Common myeloid progenitor, CD34-positive (primary cell): ENCODE results near the gene PRSS56.

Source experiments
- CTCF ChIA-PET: fragments of 350-600 bp; sonication (Branson Sonifier 250); formaldehyde crosslinking; loops from one replicate; lab custom pipeline; 2021; ENCODE audit warnings: antibody characterized with exemption; lab: Charles Lee
- POLR2A ChIA-PET: fragments of 350-600 bp; sonication (Branson Sonifier 250); formaldehyde crosslinking; loops from one replicate; lab custom pipeline; 2021; ENCODE audit warnings: antibody characterized with exemption; lab: Charles Lee
- DNase-seq, 3 donors: peaks; one replicate each; pipeline versions ENCODE4 v3.0.0 to v3.0.0-alpha.2; 2013
- H3K27ac ChIP-seq, 2 experiments: 1 replicate in 1 of 2; 2 replicates in 1 of 2; pipeline ENCODE4 v1.7.0; 2013; ENCODE audit warnings: inconsistent platforms in 2 of 2, low read length in 2 of 2, mild to moderate bottlenecking in 2 of 2, low read depth in 1 of 2, moderate library complexity in 1 of 2; ENCODE audit not compliant: severe bottlenecking in 2 of 2, insufficient read depth in 1 of 2, poor library complexity in 1 of 2
- H3K27me3 ChIP-seq, 5 experiments: replicated peaks in 2 of 5; 1 replicate in 3 of 5; 2 replicates in 2 of 5; pipeline versions ENCODE4 v1.6.1 to v1.7.0; 2013; ENCODE audit warnings: low read length in 4 of 5, mild to moderate bottlenecking in 2 of 5, moderate library complexity in 2 of 5, inconsistent platforms in 1 of 5; ENCODE audit not compliant: insufficient read depth in 5 of 5, control insufficient read depth in 4 of 5
- H3K36me3 ChIP-seq, 4 experiments: 1 replicate in 2 of 4; 2 replicates in 2 of 4; pipeline versions ENCODE4 v1.6.1 to v1.7.0; 2013; ENCODE audit warnings: low read length in 3 of 4, control low read depth in 1 of 4, mild to moderate bottlenecking in 1 of 4; ENCODE audit not compliant: control insufficient read depth in 4 of 4, insufficient read depth in 4 of 4
- H3K4me1 ChIP-seq, 4 experiments: 1 replicate in 3 of 4; 2 replicates in 1 of 4; pipeline versions ENCODE4 v1.6.1 to v1.7.1; 2013; ENCODE audit warnings: low read length in 3 of 4, mild to moderate bottlenecking in 3 of 4, control low read depth in 1 of 4, inconsistent platforms in 1 of 4, moderate library complexity in 1 of 4; ENCODE audit not compliant: control insufficient read depth in 4 of 4, insufficient read depth in 4 of 4; ENCODE audit errors: control extremely low read depth in 1 of 4
- H3K4me3 ChIP-seq, 7 experiments: 1 replicate in 4 of 7; 2 replicates in 3 of 7; pipeline versions ENCODE4 v1.5.1 to v1.7.0; 2013; ENCODE audit warnings: mild to moderate bottlenecking in 7 of 7, low read length in 6 of 7, moderate library complexity in 6 of 7, inconsistent platforms in 2 of 7, low read depth in 2 of 7, control low read depth in 1 of 7; ENCODE audit not compliant: insufficient read depth in 4 of 7, control insufficient read depth in 1 of 7; ENCODE audit errors: extremely low read depth in 1 of 7
- H3K9me3 ChIP-seq, 5 experiments: 1 replicate in 4 of 5; 2 replicates in 1 of 5; pipeline versions ENCODE4 v1.6.1 to v1.7.1; 2013; ENCODE audit warnings: low read length in 4 of 5, mild to moderate bottlenecking in 2 of 5, inconsistent platforms in 1 of 5, low read depth in 1 of 5, moderate library complexity in 1 of 5; ENCODE audit not compliant: control insufficient read depth in 4 of 5, insufficient read depth in 2 of 5; ENCODE audit errors: control extremely low read depth in 1 of 5
- WGBS: methylation state at CpG from one replicate; pipeline ENCODE4 v1.1.5; 2013; ENCODE audit not compliant: insufficient coverage; 5-methylcytosine and 5-hydroxymethylcytosine counted together

Gene PRSS56

GRCh38 chr2:232502911-232503808 lies 17.0 kb upstream of the PRSS56 start:
- POLR2A ChIA-PET = no interaction called here
- WGBS = 2% methylated on average over 49 of the region's 75 CpGs
- Histone ChIP-seq H3K27me3 (peaks cover 5 to 78% (median 24%) of the 10 kb centered on the region in 5 experiments), H3K4me3 (peak overlapping the region in 5 of 7 experiments; percentile 7 to 58 (median 49)), H3K36me3 (no peaks in the 10 kb centered on the region), H3K9me3 (no peaks in the 10 kb centered on the region), H3K4me1 (peaks cover 0 to 15% (median 9%) of the 10 kb centered on the region in 4 experiments), H3K27ac (no peak overlapping the region)
- DNase-seq = peak; percentile 48 to 59 (median 57)
- CTCF ChIA-PET = interaction anchor here (0.9 to 1.7 kb wide), 2 partner anchors 9 to 13 kb away, joined by 3 to 5 read pairs; no protein-coding TSS in a partner anchor

GRCh38 chr2:232503809-232504323 lies 16.3 kb upstream of the PRSS56 start:
- Histone ChIP-seq H3K4me1 (peaks cover 0 to 15% (median 9%) of the 10 kb centered on the region in 4 experiments), H3K9me3 (no peaks in the 10 kb centered on the region), H3K36me3 (no peaks in the 10 kb centered on the region), H3K4me3 (peak overlapping the region in 3 of 7 experiments; percentile 49 to 58 (median 54)), H3K27me3 (peaks cover 5 to 75% (median 25%) of the 10 kb centered on the region in 5 experiments), H3K27ac (no peak overlapping the region)
- peak in 1 of 3 donors; percentile 18 for DNase-seq
- POLR2A ChIA-PET = no interaction called here
- CTCF ChIA-PET = interaction anchor here (0.9 to 1.7 kb wide), 3 partner anchors 9 to 13 kb away, joined by 3 to 5 read pairs (median 3); no protein-coding TSS in a partner anchor
- WGBS = 22% methylated on average over 9 of the region's 16 CpGs

GRCh38 chr2:232504438-232504837 lies 15.8 kb upstream of the PRSS56 start:
- ChIA-PET POLR2A (no interaction called here), CTCF (interaction anchor here (1.0 to 1.7 kb wide), 3 partner anchors 11 to 14 kb away, joined by 3 to 5 read pairs (median 3); no protein-coding TSS in a partner anchor)
- no peak overlapping the region for H3K4me3 ChIP-seq
- H3K9me3 ChIP-seq = no peaks in the 10 kb centered on the region
- H3K4me1 ChIP-seq = peaks cover 0 to 15% (median 9%) of the 10 kb centered on the region in 4 experiments
- H3K36me3 ChIP-seq = no peaks in the 10 kb centered on the region
- no CpG with 5 or more reads among the region's 2 CpGs for WGBS
- no peak overlapping the region for H3K27ac ChIP-seq
- peaks cover 5 to 75% (median 24%) of the 10 kb centered on the region in 5 experiments for H3K27me3 ChIP-seq
- DNase-seq = peak in 1 of 3 donors; percentile 19

GRCh38 chr2:232505856-232506255 lies 14.3 kb upstream of the PRSS56 start:
- DNase-seq = no peak
- no peak overlapping the region for H3K4me3 ChIP-seq
- peaks cover 0 to 15% (median 9%) of the 10 kb centered on the region in 4 experiments for H3K4me1 ChIP-seq
- CTCF ChIA-PET = no interaction called here
- WGBS = 52% methylated on average over 7 of the region's 10 CpGs
- H3K36me3 ChIP-seq = no peaks in the 10 kb centered on the region
- H3K27ac ChIP-seq = no peak overlapping the region
- H3K9me3 ChIP-seq = no peaks in the 10 kb centered on the region
- H3K27me3 ChIP-seq = peaks cover 7 to 61% (median 23%) of the 10 kb centered on the region in 5 experiments
- POLR2A ChIA-PET = no interaction called here

- H3K27me3 ChIP-seq = peaks cover 7 to 53% (median 26%) of the 10 kb centered on the region in 5 experiments
- no peak overlapping the region for H3K4me3 ChIP-seq
- H3K4me1 ChIP-seq = peaks cover 0 to 15% (median 9%) of the 10 kb centered on the region in 4 experiments
- CTCF ChIA-PET = no interaction called here
- DNase-seq = no peak
- POLR2A ChIA-PET = no interaction called here
- H3K27ac ChIP-seq = no peak overlapping the region
- 90% methylated on average over 3 of the region's 4 CpGs for WGBS
- H3K9me3 ChIP-seq = no peaks in the 10 kb centered on the region
- H3K36me3 ChIP-seq = no peaks in the 10 kb centered on the region
Measured at GRCh38 chr2:232506709-232507108, 13.5 kb upstream of the PRSS56 start.

- CTCF ChIA-PET = no interaction called here
- Histone ChIP-seq H3K36me3 (no peaks in the 10 kb centered on the region), H3K4me3 (no peak overlapping the region), H3K27me3 (peaks cover 7 to 38% (median 26%) of the 10 kb centered on the region in 5 experiments), H3K27ac (no peak overlapping the region), H3K4me1 (peaks cover 0 to 7% (median 3%) of the 10 kb centered on the region in 4 experiments), H3K9me3 (no peaks in the 10 kb centered on the region)
- POLR2A ChIA-PET = no interaction called here
- 77% methylated on average over 2 of the region's 7 CpGs for WGBS
- no peak for DNase-seq
Measured at GRCh38 chr2:232508251-232508650, 11.9 kb upstream of the PRSS56 start.
